Stimulated activated naive CD8-positive, alpha-beta T cell treated with anti-CD3 and anti-CD28 coated beads, Interleukin-15, Interleukin-2, amounts not matched to agents 100 ng/mL and 50 ng/mL, for 24 hours (primary cell): Measurements from ENCODE around the gene DENND1A.
"Not testable (repeated sequence)": the region's sequence is repeated elsewhere in the genome, so short reads cannot be mapped to it uniquely, and the experiment has no call there.

Experiments used
- H3K27ac Mint-ChIP-seq: one replicate; pipeline ENCODE4 v1.8.0; 2021; ENCODE audit warnings: mild to moderate bottlenecking, mixed read lengths
- H3K27me3 Mint-ChIP-seq: one replicate; pipeline ENCODE4 v1.8.0; 2021; ENCODE audit warnings: mixed read lengths
- H3K36me3 Mint-ChIP-seq: one replicate; pipeline ENCODE4 v1.8.0; 2021; ENCODE audit warnings: low read depth, mixed read lengths
- H3K4me1 Mint-ChIP-seq: one replicate; pipeline ENCODE4 v1.8.0; 2021; ENCODE audit warnings: low read depth, mixed read lengths
- H3K4me3 Mint-ChIP-seq: one replicate; pipeline ENCODE4 v1.8.0; 2021; ENCODE audit warnings: mild to moderate bottlenecking, mixed read lengths
- H3K9me3 Mint-ChIP-seq: one replicate; pipeline ENCODE4 v1.8.0; 2021; ENCODE audit warnings: mixed read lengths

Gene DENND1A

DNA sequence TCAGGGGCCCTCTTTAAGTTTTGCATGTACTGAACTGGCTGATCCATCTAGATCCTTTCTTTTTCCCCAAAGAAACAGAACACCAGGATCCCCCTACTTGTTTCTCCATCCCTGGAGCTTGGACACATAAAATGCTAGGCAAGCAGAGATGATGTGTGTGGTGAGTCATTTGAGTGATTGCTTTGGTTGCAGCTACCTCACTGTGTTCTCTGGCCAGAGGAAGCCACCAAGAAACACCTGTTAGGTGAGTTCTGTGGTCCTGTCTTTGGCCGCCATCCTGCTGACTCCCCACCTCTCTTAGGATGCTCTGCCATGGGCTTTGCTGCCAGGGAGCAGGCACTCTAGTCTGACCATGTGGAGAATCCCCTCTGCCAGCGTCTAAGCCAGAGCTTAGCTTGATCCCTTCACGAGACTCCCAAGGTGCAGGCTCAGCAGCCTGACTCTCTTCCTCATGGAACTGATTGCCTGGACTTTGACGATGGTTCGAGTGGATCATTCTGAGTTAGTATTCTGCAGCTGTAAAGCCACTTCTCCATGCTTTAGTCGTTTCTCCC is 27.3 kb upstream of the DENND1A start:
- Mint-ChIP-seq H3K4me1 (peaks cover 20% of the 10 kb centered on the region), H3K9me3 (no peaks in the 10 kb centered on the region), H3K27ac (no peak overlapping the region), H3K36me3 (no peaks in the 10 kb centered on the region), H3K27me3 (peaks cover 37% of the 10 kb centered on the region), H3K4me3 (no peak overlapping the region)

DNA sequence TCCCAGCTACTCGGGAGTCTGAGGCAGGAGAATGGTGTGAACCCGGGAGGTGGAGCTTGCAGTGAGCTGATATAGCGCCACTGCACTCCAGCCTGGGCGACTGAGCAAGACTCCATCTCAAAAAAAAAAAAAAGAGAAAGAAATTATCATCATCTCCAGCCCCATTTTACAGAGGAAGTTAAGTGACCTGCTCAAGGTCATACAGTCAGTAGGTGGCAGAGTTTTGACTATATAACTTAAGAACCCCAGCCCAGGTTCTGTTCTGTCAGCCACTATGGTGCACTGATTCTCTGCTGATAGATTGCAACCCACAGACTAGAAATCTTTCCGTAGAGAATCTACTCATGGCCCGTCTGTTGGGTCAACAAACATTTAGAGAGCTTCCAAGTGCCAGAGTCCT is 25.7 kb upstream of the DENND1A start:
- Mint-ChIP-seq H3K27ac (no peak overlapping the region), H3K36me3 (no peaks in the 10 kb centered on the region), H3K27me3 (peaks cover 31% of the 10 kb centered on the region), H3K4me3 (no peak overlapping the region), H3K9me3 (no peaks in the 10 kb centered on the region), H3K4me1 (peaks cover 20% of the 10 kb centered on the region)

DNA sequence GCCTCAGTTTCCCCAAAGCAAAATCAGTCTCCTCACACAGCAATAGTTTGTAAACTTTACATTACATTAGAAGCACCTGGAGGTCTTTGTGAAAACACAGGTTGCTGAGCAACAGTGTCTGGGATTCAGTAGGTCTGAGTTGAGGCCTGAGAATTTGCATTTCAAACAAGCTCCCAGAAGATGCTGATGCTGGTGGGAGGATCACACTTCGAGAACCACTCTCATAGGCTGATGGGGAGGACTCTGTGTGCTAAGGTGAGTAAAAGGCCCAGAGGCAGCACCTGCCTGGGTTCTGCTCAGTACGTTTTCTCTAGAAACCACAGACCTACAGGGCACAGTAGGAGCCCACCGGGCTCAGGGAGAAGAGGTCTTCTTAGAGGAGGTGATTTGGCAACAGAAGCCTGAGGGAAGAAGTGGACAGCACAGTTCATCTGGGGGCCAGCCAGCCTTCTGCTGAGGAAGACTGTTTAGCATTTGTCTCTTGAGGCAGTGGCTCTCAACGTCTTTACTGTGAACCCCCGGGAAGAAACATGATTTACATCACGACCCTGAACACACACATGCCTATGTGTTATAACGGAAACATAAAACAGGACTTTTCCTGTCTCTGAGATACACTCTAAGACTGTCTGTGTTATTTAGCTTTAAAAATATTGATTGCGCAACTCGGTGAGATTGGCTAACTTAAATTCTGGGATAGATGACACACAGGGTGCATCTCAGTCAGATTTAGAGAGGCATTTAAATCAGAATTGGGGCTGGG is 24.8 kb upstream of the DENND1A start:
- H3K4me1 Mint-ChIP-seq, result peaks cover 20% of the 10 kb centered on the region
- H3K27ac Mint-ChIP-seq, result no peak overlapping the region
- no peak overlapping the region for H3K4me3 Mint-ChIP-seq
- H3K27me3 Mint-ChIP-seq, result peaks cover 27% of the 10 kb centered on the region
- H3K9me3 Mint-ChIP-seq, result no peaks in the 10 kb centered on the region
- no peaks in the 10 kb centered on the region for H3K36me3 Mint-ChIP-seq

DNA sequence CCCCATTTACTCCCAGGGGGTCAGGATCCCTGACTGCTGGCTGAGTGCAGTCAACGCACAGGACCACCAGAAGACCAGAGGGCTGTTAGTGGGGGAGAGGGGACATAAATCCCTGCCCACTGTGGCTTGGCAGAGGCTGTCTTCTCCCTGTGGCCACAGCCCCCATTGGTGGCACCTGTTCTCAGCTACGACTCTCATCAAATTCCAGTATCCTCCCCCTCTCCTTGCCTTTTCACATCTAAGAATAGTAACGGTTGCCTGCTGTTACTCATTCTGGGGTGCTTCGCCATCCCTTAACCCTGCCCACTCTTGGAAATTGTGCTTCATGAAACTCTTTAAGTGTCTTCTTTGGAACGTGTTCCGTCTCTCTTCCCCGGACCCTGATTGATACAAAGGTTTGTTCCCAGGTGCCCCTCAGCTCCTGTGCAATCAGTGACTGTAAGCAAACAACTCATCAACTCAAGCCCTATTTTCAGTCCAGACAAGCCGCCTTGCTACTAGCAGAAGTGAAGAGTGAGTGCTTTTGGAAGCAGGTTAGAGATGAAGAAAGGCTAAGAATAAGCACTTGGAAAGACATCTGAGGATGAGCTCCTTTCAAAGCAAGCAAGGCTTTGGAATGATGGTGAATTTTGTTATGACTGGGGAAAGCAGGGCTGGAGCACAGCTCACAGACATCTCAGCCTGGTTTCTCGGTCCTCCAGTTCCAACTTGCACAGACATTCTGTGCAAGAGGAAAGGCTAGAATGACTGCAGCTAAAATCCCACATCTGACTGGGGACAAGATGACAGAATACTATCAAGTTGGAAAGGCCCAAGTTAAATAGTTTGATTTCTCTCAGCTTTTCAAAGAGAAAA is 22.9 kb upstream of the DENND1A start:
- no peaks in the 10 kb centered on the region for H3K9me3 Mint-ChIP-seq
- H3K4me1 Mint-ChIP-seq, result peaks cover 14% of the 10 kb centered on the region
- peaks cover 12% of the 10 kb centered on the region for H3K27me3 Mint-ChIP-seq
- H3K36me3 Mint-ChIP-seq, result no peaks in the 10 kb centered on the region
- H3K4me3 Mint-ChIP-seq, result no peak overlapping the region
- no peak overlapping the region for H3K27ac Mint-ChIP-seq

DNA sequence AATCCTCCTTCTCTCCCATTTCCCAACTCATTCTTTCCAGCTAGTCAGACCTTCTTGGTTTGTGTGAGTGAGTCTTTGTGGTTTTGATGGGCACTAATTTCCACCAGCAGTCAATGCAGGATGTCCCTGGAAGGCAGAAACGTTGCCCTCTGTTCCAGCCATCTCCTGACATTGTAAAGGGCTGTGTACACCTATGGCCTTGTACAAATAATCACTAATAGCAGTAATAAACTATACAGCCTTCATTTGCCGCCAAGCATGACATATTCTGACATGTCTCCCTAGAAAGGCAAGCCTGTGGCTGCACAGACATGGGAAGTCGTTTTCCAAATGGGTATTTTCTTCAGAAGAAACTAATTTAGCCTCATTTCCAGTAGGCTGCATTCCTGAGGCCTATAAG is 18.4 kb upstream of the DENND1A start:
- H3K4me1 Mint-ChIP-seq, result peaks cover 2% of the 10 kb centered on the region
- no peaks in the 10 kb centered on the region for H3K36me3 Mint-ChIP-seq
- H3K9me3 Mint-ChIP-seq, result no peaks in the 10 kb centered on the region
- H3K27me3 Mint-ChIP-seq, result peaks cover 7% of the 10 kb centered on the region
- H3K4me3 Mint-ChIP-seq, result no peak overlapping the region
- no peak overlapping the region for H3K27ac Mint-ChIP-seq

DNA sequence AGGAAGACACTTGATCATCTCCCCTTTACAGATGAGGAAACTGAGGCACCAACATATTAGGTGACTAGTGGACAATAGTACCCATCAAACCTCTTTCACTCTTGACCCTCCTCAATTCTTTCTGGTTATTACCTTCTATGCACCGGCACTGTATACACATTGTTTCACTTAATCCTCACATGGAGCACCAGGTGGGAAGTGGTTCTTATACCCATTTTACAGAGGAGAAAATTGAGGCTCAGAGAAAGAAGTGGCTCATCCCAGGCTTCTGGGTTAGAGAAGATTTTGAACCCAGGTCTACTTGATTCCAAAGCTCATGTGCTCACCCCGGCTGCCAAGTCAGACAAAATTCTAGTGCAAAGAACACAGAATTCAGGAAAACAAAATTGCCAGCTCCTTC is 17.4 kb upstream of the DENND1A start:
- H3K4me3 Mint-ChIP-seq, result no peak overlapping the region
- H3K4me1 Mint-ChIP-seq, result no peaks in the 10 kb centered on the region
- H3K27me3 Mint-ChIP-seq, result peaks cover 3% of the 10 kb centered on the region
- no peak overlapping the region for H3K27ac Mint-ChIP-seq
- no peaks in the 10 kb centered on the region for H3K36me3 Mint-ChIP-seq
- H3K9me3 Mint-ChIP-seq, result no peaks in the 10 kb centered on the region

DNA sequence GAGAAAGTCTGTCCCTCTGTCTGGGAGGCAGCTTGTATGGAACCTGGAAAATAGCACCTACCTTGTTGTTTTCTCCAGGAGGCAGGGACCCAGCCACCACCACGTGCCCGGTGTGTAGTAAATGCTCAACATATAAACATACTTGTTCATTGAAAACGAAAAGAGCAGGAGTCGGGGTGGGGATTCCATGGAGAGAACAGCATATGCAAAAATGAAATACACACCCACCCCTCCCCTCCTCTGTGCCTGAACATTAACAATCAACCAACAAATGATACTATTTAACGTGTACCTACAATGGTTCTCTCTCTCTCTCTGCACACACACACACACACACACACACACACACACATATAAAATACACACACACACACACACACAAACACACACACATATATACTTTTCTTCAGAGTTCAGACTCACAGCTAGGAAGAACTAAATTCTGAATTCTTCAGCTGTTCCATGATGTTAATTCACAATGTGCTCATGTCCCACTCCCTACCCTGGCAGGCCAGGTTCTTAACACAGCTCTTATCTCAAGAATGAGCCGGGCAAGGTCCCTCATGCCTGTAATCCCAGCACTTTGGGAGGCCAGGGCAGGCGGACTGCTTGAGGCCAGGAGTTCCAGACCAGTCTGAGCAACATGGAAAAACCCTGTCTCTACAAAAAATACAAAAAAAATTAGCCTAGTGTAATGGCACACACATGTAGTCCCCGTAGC is 16.3 kb upstream of the DENND1A start:
- Mint-ChIP-seq H3K36me3 (no peaks in the 10 kb centered on the region), H3K27ac (no peak overlapping the region), H3K4me1 (no peaks in the 10 kb centered on the region), H3K27me3 (peaks cover 3% of the 10 kb centered on the region), H3K9me3 (no peaks in the 10 kb centered on the region), H3K4me3 (no peak overlapping the region)

DNA sequence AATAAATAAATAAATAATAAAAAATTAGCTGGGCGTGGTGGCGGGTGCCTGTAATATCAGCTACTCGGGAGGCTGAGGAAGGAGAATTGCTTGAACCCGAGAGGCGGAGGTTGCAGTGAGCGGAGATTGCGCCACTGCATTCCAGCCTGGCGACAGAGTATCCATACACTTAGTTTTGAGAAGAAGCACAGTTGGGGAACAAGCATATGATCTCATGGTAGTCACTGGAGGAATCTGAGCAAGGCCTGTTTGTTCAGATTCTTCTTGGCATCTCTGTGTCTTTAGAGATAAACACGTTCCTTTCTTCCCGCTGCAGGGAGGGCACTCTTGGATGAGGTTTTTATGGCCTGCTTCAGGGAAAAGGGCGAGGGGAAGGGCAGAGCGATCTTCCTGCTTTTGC is 15.6 kb upstream of the DENND1A start:
- no peak overlapping the region for H3K4me3 Mint-ChIP-seq
- peaks cover 5% of the 10 kb centered on the region for H3K27me3 Mint-ChIP-seq
- no peaks in the 10 kb centered on the region for H3K4me1 Mint-ChIP-seq
- no peaks in the 10 kb centered on the region for H3K36me3 Mint-ChIP-seq
- H3K27ac Mint-ChIP-seq, result no peak overlapping the region
- H3K9me3 Mint-ChIP-seq, result no peaks in the 10 kb centered on the region

DNA sequence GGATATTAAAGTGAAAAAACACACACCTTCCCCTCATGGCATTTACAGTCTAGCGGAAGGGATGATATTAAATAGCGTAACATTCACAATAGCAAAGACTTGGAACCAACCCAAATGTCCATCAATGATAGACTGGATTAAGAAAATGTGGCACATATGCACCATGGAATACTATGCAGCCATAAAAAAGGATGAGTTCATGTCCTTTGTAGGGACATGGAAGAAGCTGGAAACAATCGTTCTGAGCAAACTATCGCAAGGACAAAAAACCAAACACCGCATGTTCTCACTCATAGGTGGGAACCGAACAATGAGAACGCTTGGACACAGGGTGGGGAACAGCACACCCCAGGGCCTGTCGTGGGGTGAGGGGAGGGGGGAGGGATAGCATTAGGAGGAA is 14.5 kb upstream of the DENND1A start:
- not testable (repeated sequence) for H3K27ac Mint-ChIP-seq, H3K9me3 Mint-ChIP-seq, H3K4me1 Mint-ChIP-seq, H3K36me3 Mint-ChIP-seq, H3K27me3 Mint-ChIP-seq, H3K4me3 Mint-ChIP-seq

DNA sequence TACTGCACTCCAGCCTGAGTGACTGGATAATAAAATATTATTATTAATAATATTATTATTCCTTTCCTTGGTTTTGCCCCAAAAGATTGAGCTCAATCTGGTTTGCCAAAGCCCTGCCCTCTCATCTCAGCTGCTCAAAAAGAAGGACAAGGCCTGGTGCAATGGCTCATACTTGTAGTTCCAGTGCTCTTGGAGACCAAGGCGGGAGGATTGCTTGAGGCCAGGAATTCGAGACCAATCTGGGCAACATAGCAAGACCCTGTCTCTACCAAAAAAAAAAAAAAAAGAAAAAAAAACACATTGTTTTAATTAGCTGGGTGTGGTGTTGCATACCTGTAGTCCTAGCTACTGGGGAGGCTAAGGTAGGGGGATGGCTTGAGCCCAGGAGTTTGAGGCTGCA is 13.7 kb upstream of the DENND1A start:
- Mint-ChIP-seq H3K9me3 (no peaks in the 10 kb centered on the region), H3K36me3 (no peaks in the 10 kb centered on the region), H3K4me1 (no peaks in the 10 kb centered on the region), H3K27me3 (peaks cover 10% of the 10 kb centered on the region), H3K27ac (no peak overlapping the region), H3K4me3 (no peak overlapping the region)

DNA sequence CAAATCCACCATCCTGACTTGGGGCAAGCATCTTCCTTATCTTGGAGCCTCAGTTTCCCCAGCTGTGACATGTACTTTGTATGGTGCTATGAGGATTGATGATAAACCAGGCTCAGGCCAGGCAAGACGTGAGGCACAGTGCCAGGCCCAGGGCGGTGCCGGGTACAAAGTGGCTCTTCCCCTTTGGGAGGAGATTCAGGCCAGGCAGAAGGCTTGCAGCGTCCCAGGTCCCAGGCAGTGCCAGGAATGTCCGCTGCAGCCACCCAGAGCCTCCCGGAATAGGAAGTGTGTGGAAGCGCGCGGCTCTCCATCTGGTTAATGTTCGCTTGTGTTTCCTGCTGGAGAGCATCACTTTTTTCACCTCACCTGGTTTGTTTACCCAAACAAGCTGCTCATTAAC is 12.6 kb upstream of the DENND1A start:
- H3K27ac Mint-ChIP-seq, result no peak overlapping the region
- peaks cover 11% of the 10 kb centered on the region for H3K27me3 Mint-ChIP-seq
- H3K4me3 Mint-ChIP-seq, result no peak overlapping the region
- H3K9me3 Mint-ChIP-seq, result no peaks in the 10 kb centered on the region
- no peaks in the 10 kb centered on the region for H3K4me1 Mint-ChIP-seq
- H3K36me3 Mint-ChIP-seq, result no peaks in the 10 kb centered on the region

DNA sequence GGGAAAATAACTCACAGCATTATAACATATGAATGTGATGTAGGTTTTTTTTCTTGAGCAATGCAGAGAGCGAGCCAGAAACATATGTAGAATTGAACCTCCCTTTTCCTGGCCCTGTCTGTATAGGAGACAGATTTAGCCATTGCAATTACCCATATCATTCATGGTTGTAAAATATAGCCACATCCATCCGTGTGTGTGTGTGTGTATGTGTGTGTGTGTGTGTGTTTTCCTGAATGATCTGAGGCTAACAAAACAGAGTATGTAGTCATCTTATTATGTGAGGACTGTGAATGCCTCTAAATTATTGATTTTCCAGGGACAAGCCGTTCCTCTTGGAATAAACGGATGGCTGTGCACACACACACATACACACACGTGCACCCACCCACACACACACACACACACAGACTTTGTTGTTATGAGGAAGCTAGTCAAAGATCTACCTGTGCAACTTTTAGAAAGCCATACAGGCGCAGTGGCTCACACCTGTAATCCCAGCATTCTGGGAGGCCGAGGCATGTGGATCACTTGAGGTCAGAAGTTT is 11.7 kb upstream of the DENND1A start:
- Mint-ChIP-seq H3K4me1 (no peaks in the 10 kb centered on the region), H3K9me3 (peaks cover 2% of the 10 kb centered on the region), H3K27me3 (peaks cover 14% of the 10 kb centered on the region), H3K27ac (no peak overlapping the region), H3K36me3 (no peaks in the 10 kb centered on the region), H3K4me3 (no peak overlapping the region)

DNA sequence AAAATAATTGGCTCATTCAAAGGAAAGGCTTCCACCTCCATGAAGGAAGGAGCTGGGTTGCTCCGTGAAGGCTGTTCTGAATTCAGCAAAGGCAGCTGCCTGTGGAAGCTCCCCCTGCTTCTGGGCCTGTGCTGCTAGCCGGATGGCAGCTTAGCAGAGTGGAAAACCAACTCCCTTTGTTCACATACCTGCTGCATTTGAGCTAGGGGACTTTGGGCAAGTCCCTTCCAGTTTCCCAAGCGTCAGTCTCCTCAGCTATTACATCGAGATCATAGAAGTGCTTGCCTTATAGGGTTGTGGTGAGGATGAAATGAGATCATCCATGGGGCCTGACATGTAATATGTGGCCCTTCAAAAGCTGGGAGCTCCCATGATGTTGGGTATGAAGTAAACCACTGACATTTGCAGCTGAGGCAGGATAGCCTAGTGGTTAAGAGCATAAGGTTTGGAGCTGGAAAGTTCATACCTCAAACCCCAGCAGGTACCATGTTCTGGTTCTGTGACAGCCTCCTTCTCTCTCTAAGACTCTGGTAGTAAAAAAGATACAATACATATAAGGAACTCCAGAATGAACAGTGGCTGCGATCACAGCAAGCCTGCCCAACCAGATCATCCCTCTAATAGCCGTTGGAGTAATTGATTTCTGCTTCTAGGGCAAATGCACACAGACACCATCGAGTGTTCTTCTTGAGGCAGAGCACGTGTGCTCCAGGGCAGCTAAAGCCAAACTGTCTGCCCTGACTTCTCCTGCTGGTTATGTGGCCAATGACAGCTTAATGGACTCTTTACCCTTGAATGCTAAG is 11.0 kb upstream of the DENND1A start:
- H3K27me3 Mint-ChIP-seq, result peaks cover 20% of the 10 kb centered on the region
- H3K4me3 Mint-ChIP-seq, result no peak overlapping the region
- H3K4me1 Mint-ChIP-seq, result no peaks in the 10 kb centered on the region
- H3K36me3 Mint-ChIP-seq, result no peaks in the 10 kb centered on the region
- no peak overlapping the region for H3K27ac Mint-ChIP-seq
- H3K9me3 Mint-ChIP-seq, result peaks cover 8% of the 10 kb centered on the region

DNA sequence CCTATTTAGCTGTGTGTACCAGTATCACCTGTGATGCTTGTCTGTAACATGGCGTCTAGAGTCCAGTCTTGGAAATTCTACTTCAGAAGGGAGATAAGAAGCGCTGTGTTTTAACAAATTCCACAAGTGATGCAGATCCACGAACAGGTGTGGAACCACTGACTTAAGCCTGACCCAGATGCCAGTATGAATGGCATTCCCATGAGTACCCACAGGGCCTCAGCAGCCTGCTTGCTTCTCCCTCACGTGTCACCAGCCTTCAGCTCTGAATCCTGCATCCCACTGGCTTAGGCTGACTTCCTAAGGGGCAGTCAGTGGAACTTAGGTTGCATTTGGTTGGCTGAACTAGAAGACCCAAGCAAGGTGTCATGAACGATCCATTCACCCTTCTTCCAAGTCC is 8.5 kb upstream of the DENND1A start:
- H3K9me3 Mint-ChIP-seq, result peaks cover 8% of the 10 kb centered on the region
- no peak overlapping the region for H3K4me3 Mint-ChIP-seq
- H3K27me3 Mint-ChIP-seq, result peaks cover 41% of the 10 kb centered on the region

More for the DNA sequence above, 8.5 kb upstream of the DENND1A start:
- Mint-ChIP-seq H3K27ac (no peak overlapping the region), H3K4me1 (no peaks in the 10 kb centered on the region), H3K36me3 (no peaks in the 10 kb centered on the region)
